Activated T-cell treated with anti-CD3 and anti-CD28 coated beads for 4 hours (primary cell): Measurements from ENCODE around the gene LRRC36.

Experiments
- DNase-seq: peaks from one replicate; pipeline ENCODE4 v3.0.0-alpha.2; 2020

LRRC36 gene

GRCh38 chr16:67428146-67428731 lies 101.6 kb downstream of the LRRC36 start:
- DNase-seq, result peak; percentile 32

- no peak for DNase-seq
Measured at GRCh38 chr16:67429053-67429798, 102.6 kb downstream of the LRRC36 start.

DNA sequence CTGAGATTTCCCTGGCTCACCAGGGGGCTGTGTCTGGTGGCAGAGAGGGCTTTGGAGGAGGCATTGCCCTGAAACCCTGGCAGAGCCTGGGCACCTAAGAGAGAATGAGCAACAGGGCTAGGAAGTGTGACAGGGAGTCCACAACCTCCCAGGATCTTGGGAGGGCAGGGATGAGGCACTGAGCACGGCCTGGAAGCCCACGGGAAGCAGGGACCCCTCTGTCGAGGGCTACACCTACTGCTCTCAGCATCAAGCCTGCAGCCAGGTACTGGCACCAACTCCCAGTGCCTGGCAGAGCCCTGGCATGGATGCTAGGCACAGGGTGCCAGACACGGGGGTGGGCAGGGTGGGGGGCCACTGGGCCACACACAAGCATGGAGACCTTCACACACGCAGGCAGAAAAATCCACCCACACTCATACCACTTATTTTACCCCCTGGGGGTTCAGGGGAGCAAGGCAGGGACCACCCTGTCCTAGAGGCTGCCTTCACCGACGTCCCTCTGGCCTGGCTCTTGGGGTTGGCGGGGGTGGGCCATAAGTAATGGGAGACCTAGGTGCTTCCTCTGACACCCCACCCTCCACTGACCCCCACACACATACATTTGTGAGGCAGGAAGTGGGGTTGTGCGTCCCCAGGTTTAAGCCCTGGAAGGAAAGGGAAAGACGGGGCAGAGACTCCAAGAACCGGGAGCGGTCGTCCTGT lies 103.3 kb downstream of the LRRC36 start:
- DNase-seq, result no peak

DNA sequence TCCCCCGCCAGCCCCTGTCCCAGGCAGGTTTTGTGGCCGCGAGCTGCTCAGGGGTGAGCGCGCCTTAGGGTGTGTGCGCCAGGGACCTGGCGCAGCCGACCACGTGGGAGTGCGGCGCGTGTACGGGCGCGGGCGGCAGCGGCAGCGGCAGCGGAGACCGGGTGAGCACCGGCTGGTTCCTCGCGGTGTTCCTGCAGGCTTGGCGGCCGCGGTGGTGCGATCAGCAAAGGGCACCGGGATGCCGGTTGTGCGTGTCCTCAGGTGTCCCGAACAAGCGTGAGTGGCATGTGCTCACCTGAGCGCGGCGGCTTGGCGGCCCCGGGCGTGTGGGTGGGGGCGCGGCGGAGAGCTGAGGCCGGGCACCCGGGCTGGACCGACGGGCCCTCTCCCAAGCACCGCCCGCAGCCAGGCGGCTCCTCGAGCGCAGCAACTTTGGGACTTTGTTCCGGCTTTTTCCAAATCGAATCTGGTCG lies 103.9 kb downstream of the LRRC36 start:
- DNase-seq, result peak; percentile 12

DNA sequence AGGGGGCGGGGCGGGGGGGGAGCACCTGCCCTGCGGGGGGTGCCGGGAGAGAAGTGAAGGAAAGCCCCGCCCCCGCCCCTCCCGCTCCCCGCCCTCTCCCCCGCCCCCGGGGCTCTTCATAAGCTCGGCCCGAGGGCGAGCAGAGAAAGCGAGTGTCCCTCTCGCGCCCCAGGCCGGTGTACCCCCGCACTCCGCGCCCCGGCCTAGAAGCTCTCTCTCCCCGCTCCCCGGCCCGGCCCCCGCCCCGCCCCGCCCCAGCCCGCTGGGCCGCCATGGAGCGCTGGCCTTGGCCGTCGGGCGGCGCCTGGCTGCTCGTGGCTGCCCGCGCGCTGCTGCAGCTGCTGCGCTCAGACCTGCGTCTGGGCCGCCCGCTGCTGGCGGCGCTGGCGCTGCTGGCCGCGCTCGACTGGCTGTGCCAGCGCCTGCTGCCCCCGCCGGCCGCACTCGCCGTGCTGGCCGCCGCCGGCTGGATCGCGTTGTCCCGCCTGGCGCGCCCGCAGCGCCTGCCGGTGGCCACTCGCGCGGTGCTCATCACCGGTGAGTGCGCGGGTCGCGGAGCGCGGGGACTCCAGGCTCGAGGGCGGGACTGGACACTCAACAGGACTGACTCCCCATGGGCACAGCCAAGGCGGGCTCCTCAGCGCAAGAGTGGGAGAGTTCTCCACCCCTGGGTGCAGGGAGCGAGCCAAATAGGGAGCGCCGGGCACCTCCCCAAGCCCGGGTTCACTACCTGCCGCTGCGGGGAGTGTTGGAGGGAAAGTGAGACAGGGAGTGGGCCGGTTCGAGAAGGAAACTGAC lies 104.6 kb downstream of the LRRC36 start, which contains the start of gene HSD11B2:
Gene HSD11B2, plus strand, starts transcription at position 145 of the 798 bp plus-strand sequence. Its CDS starts 128 bp downstream, at position 273.
- no peak for DNase-seq

DNA sequence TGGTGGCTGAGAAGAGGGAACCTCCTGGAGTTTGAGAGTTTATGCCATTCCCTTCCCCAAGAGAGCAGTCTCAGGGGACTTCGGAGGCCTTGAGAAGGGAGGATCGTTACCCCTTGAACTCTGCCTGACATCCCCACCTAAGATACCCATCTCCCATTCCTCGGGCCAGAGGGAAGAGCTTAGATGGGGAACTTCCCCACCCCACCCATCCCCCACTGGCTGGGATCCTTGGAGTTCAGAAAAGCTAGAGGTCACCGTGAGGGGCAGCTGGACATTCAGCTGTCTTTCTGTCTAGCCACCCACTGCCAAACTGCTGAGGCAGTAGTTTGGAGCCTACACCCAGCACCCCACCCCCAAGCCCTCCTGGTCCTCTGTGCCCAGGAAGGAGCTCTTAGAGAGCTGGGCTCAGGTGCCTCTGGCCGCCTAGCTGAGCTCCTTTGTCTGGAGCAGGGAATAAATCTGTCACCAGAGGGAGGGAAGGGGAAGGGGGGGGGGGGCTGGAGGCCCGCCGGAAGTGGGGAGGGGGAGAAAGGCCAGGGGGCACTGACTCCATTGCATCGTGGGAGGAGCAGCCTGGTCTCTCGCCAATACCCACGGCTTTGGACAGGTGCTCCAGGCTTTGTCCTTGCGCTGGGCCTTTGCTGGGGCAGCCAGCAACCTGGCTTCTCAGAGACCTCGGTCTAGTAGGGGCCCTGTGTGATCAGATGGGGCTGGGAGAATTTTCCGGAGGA lies 105.3 kb downstream of the LRRC36 start:
- no peak for DNase-seq

GRCh38 chr16:67432506-67432890 lies 105.9 kb downstream of the LRRC36 start:
- DNase-seq, result no peak

DNA sequence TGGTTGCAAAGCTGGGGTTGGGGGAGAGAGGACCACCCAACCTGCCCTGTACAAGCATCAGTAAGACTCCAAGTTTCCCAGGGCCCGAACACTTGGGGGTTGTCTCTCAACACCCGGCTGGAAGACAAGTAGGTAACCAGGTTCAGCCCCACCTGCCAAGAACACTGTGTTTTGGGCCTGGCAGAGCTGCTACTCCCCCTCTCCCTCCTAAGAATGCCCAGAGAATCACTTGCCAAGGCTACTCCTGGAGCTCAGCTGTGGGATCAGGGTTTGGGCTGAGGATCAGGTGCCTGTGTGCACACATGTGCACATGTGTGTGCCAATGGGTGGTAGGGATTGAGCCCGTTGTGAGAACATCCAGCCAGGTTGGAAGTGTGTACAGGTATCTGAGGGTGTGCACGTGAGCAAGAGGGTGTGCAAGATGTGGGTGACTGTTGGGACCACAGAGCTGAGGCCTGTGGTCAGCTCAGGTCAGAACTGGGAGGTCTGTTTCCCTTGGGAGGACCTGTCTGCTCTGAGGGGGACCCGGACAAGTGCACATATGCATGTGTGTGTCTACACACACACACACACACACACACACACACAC lies 106.6 kb downstream of the LRRC36 start:
- DNase-seq, result no peak
